COLO668 (cell line): ENCODE data around the gene TMIGD3.

Source experiments
- DNase-seq: peaks from one replicate; lab custom pipeline; 2025; ENCODE audit not compliant: unreplicated experiment; lab: John Stamatoyannopoulos, UW

The TMIGD3 gene

DNA sequence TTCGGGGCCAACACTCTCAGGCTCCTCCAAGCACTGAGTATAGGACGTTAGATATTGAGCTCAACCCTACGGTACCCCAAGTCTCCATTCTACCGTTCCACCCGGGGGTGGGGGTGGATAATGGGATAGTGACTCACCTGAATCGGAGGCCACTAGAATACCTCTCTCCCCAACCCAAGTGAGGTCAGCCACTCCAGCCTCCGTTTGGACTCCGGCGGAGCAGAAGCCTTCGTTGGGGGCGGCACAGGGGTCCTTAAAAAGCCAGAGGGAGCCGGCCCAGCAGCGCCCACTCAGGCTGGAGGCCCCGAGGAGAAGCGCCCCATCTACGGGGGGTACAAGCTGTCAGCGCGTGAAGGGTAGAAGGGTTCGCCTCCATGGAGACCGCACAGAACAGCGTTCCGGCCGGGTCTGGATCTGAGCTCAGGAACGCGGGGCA is 54.9 kb downstream of the TMIGD3 start:
- peak; percentile 58 for DNase-seq

DNA sequence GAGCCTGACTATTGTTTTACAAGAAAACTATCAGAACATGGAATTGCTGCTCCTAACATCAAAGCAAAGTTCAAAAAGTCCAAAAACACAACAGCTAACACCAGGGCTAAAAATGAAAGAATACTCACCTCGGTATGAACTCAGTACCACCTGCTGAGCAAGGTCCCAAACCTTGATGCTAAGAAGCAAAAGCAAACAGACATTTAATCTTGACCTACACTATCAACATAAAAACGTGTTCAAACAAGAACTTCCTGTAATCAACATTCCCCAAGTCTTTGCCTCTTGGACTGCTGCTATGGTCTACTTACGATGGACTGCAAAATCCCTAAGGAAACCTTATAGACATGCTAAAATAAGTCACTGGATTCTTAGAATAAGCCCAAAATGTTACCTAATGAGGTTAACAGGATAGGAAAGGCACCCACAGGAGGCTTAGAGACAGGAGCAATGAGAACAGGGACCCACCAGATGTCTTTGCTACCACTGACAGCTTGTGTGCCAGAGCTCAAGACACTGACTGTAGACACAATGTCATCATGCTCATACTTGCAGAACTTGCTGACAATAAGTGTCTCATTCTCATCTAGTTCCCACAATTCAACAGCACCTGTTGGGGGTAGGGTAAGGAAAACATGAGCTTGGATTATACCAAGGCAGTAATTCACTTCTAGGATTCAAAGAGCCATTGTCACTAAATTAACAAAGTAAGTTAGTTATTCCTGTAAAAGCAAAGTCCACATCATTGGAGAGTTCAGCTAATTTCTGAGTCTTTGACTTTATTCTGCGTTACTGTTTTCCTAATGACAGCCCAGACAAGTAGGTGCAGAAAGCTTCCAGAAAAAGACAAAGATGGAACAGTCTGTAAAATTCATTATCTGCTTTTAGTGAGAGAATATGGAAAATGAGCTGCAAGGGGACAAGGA is 56.2 kb downstream of the TMIGD3 start:
- DNase-seq = no peak

GRCh38 chr1:111446546-111446945 is 56.9 kb downstream of the TMIGD3 start:
- DNase-seq = no peak

DNA sequence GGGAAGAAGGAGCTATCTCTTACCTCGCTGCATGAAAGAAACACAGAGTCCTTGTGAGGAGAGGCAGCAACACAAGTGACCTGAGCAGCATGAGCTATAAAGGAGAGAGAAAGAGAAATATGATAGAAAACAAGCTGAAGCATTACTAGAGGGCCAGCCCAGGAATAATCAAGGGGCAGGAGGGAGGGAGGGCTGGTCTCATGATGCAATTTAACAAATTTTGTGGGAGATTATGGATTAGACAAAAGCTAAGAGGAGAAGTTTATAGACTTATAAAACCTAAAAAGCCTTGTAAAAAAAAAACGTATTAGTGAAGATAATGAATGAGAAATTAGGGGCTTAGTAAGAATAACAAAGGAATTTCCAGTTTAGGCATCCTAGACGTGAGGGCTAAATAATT is 59.4 kb downstream of the TMIGD3 start:
- DNase-seq = no peak

DNA sequence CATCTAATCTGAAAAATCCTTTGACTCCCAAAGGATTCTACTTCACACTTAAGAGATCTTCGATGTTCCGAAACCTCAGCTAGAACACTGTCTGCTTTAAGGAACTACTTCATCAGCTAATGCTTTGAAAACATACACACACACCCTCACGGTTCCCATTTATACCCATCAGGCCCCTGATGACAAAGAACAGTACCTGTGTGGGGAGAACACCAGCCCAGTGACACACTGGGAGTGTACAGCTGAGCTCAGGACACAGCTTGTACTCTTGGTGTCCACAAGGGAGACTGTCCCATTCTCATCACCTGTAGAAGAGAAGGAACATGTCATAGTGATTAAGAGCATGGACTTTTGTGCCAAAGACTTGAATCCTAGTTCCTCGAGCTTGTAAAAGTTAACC is 61.0 kb downstream of the TMIGD3 start:
- no peak for DNase-seq

GRCh38 chr1:111441573-111442192 is 61.8 kb downstream of the TMIGD3 start:
- DNase-seq = peak; percentile 33

- DNase-seq = no peak
These were observed 63.7 kb downstream of the TMIGD3 start for GRCh38 chr1:111439461-111440351.

DNA sequence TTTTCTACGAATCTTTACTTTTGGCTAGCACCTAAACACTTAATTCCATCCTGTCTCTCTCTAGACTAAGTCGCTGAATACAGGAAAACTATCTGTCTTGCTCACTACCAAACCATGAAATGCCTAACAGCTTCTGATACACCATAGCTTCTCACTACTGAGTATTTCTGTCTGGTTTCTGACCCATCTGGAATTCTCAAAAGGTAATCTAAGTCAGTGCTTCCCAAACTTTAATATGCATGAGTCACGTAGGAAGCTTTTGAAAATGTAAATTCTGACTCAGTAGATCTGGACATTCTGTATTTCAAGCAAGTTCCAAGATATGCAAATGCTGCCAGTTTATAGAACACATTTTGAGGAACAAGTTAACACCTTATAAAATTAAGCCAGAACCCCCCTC is 66.7 kb downstream of the TMIGD3 start:
- DNase-seq = no peak
